ENCODE measurements around the gene STX16. TPM values are rescaled to one million over a fixed set of nuclear protein-coding genes. Genes with fewer than 3 reads are reported as not detected.

STX16 gene
- total RNA-seq, 3 donors from 2014 or later = 52.2 to 67.6 (median 55.4) TPM

GRCh38 chr20:58613061-58613854 is 37.8 kb upstream of the STX16 start:
- DNase-seq (no peak), ATAC-seq (no peak)
- H3K4me1 Mint-ChIP-seq (ENCODE audit: low read depth) = no peaks in the 10 kb centered on the region
- H3K27me3 Mint-ChIP-seq (ENCODE audit: low read depth) = no peaks in the 10 kb centered on the region
- no peak overlapping the region for H3K4me3 Mint-ChIP-seq
- peaks cover 3% of the 10 kb centered on the region for H3K9me3 Mint-ChIP-seq
- H3K36me3 Mint-ChIP-seq (ENCODE audit: insufficient read depth) = no peaks in the 10 kb centered on the region

DNA sequence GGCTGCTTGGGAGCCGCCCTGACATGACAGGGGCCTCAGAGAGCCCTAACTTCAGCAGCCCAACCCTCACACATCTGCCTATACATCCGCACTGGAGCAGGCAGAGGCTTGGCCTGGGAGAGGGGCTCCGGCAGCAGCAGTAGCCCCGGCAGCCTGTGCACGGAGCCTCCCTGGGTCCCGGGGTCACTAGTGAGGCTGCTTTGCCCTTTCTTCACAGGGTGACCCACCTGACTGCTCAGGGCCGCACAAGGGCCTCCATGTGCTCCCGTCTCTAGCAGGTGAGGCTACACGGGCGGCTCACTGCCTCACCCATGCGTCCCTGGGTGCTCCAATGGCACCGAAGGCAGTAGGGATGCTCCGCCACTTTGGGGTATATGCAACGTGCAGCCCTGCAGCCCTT is 36.7 kb upstream of the STX16 start:
- H3K36me3 Mint-ChIP-seq (ENCODE audit: insufficient read depth) = no peaks in the 10 kb centered on the region
- peaks cover 7% of the 10 kb centered on the region for H3K27me3 Mint-ChIP-seq (ENCODE audit: low read depth)

DNA sequence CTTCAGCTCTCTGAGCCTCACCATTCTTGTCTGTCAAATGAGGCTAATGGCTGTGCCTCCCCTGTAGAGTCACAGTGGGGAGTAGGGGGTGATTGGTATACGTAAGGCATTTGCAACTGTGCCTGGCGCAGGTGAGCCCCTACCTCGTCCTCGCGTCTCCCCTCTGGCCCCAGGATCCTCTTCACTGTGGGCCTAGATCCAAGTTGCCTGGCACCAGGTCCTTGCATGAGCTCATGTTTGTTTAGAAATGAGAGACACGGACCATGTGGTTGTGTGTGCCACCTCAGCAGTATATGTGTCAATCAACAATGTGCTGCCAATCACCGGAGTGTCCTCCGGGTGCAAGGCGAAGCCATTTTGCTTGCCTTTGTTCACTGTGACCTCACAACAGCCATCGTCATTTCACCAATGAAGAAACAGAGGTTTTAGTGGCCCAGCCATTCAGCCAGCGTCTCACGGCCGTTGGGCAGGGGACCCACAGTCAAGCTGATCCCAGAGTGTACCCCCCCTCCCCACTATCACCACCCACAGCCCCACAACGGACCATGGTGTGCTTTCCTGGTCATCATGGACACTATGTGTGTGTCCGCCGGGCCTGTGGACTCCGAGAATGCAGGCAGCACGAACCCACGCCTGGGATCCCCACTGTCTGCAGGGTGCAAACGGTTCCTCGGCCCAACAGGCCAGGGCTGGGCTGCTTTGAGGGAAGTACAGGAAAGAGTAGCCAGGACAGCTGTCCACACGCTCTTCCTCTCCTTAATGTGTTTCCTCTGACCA is 35.9 kb upstream of the STX16 start:
- H3K27me3 Mint-ChIP-seq (ENCODE audit: low read depth) = peaks cover 11% of the 10 kb centered on the region
- H3K4me3 Mint-ChIP-seq = no peak overlapping the region
- H3K36me3 Mint-ChIP-seq (ENCODE audit: insufficient read depth) = no peaks in the 10 kb centered on the region
- H3K9me3 Mint-ChIP-seq = peaks cover 3% of the 10 kb centered on the region
- DNase-seq = no peak
- H3K4me1 Mint-ChIP-seq (ENCODE audit: low read depth) = no peaks in the 10 kb centered on the region
- no peak for ATAC-seq

More for the DNA sequence above, 36.7 kb upstream of the STX16 start:
- ATAC-seq (no peak), DNase-seq (no peak)
- Mint-ChIP-seq H3K4me3 (no peak overlapping the region), H3K4me1 (ENCODE audit: low read depth) (no peaks in the 10 kb centered on the region), H3K9me3 (peaks cover 3% of the 10 kb centered on the region)

DNA sequence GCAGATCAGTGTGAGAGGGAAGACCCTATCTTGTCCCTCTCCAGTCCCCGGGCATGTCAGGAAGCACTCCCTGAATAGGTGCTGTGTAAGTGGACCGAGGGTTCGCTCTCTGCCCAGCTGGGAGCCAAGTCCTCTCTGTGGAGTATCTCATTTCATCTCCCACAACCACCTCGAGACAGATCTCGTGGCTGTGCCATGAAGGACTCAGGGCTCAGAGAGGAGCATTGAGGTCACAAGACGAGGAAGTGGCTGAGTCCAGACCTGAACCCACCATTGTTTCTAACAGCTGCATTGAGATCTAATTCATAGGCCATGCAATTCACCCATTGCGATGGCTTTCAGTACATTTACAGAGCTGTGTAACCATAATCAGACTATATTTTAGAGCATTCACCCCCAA is 34.7 kb upstream of the STX16 start:
- ATAC-seq = no peak
- no peak for DNase-seq
- Mint-ChIP-seq H3K4me1 (ENCODE audit: low read depth) (no peaks in the 10 kb centered on the region), H3K4me3 (no peak overlapping the region), H3K9me3 (peaks cover 3% of the 10 kb centered on the region), H3K27me3 (ENCODE audit: low read depth) (peaks cover 13% of the 10 kb centered on the region), H3K36me3 (ENCODE audit: insufficient read depth) (no peaks in the 10 kb centered on the region)

DNA sequence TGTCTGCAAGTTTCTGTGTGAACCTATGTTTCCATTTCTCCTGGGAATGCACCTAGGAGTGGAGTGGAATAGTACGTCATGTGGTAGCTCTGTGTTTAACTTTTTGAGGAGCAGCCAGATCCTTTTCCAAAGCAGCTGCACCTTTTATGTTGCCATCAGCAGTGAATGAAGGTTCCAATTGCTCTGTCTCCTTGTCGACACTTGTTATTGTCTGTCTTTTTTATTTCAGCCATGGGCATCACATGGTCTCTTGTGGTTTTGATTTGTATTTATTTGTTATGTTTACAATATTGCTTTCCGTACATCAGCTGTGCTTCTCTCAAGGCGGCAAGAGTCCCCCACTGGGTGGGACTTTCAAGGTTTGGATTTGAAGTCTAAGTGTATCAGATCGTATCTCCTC is 33.9 kb upstream of the STX16 start:
- peaks cover 13% of the 10 kb centered on the region for H3K27me3 Mint-ChIP-seq (ENCODE audit: low read depth)
- no peak overlapping the region for H3K4me3 Mint-ChIP-seq
- H3K9me3 Mint-ChIP-seq = peaks cover 3% of the 10 kb centered on the region
- ATAC-seq (no peak), DNase-seq (no peak)
- H3K36me3 Mint-ChIP-seq (ENCODE audit: insufficient read depth) = no peaks in the 10 kb centered on the region
- no peaks in the 10 kb centered on the region for H3K4me1 Mint-ChIP-seq (ENCODE audit: low read depth)

- DNase-seq (no peak), ATAC-seq (no peak)
- Mint-ChIP-seq H3K4me3 (no peak overlapping the region), H3K4me1 (ENCODE audit: low read depth) (no peaks in the 10 kb centered on the region), H3K27me3 (ENCODE audit: low read depth) (peaks cover 13% of the 10 kb centered on the region), H3K9me3 (peaks cover 3% of the 10 kb centered on the region), H3K36me3 (ENCODE audit: insufficient read depth) (no peaks in the 10 kb centered on the region)
Measured at GRCh38 chr20:58618351-58619076, 32.6 kb upstream of the STX16 start.

DNA sequence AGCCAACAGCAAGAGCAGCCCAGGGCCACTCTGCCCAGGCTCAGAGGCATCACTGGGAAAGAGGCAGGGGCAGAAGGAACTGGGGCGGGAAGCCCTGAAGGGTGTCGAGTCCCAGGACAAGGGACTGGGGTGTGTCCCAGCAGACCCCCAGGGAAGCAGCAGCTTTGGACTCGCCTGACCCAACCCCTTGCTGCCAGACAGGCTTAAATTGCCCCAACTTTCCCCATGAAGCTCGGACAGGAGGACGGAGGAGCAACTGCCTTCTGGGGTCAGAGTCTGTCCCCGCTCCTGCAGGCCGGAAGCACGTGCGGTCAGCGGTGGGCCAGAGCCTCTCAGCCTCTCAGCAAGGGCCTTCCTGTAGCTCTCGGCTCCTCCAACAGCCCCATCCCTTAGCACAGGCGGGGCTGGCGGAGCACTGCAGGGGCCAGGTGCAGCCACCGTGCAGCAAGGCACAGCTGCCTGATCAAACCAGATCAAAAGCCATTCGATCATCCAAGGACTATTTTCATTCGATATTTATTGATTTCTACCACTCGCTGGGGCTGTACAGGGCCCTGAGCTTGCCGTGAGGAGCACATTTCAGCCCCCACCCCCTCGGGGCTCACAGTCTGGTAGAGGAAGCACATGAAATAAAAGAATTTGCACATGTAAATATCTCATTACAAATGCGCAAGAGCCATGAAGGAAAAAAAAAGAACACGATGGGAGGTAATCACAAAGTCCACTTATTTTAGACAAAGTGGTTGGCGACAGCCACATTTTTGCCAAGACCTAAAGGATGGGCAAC is 31.8 kb upstream of the STX16 start:
- H3K4me1 Mint-ChIP-seq (ENCODE audit: low read depth) = no peaks in the 10 kb centered on the region
- H3K27me3 Mint-ChIP-seq (ENCODE audit: low read depth) = peaks cover 13% of the 10 kb centered on the region
- H3K4me3 Mint-ChIP-seq = no peak overlapping the region
- H3K36me3 Mint-ChIP-seq (ENCODE audit: insufficient read depth) = no peaks in the 10 kb centered on the region
- ATAC-seq (no peak), DNase-seq (no peak)
- peaks cover 3% of the 10 kb centered on the region for H3K9me3 Mint-ChIP-seq

GRCh38 chr20:58619864-58620431 is 31.1 kb upstream of the STX16 start:
- Mint-ChIP-seq H3K4me3 (no peak overlapping the region), H3K27me3 (ENCODE audit: low read depth) (peaks cover 13% of the 10 kb centered on the region), H3K36me3 (ENCODE audit: insufficient read depth) (no peaks in the 10 kb centered on the region), H3K4me1 (ENCODE audit: low read depth) (peaks cover 3% of the 10 kb centered on the region), H3K9me3 (peaks cover 3% of the 10 kb centered on the region)
- no peak for DNase-seq
- ATAC-seq = no peak

- DNase-seq (no peak), ATAC-seq (no peak)
- H3K27me3 Mint-ChIP-seq (ENCODE audit: low read depth) = peaks cover 13% of the 10 kb centered on the region
- peaks cover 19% of the 10 kb centered on the region for H3K4me1 Mint-ChIP-seq (ENCODE audit: low read depth)
- H3K4me3 Mint-ChIP-seq = no peak overlapping the region
- H3K9me3 Mint-ChIP-seq = peaks cover 3% of the 10 kb centered on the region
- no peaks in the 10 kb centered on the region for H3K36me3 Mint-ChIP-seq (ENCODE audit: insufficient read depth)
Measured at GRCh38 chr20:58621906-58622548, 29.1 kb upstream of the STX16 start.

DNA sequence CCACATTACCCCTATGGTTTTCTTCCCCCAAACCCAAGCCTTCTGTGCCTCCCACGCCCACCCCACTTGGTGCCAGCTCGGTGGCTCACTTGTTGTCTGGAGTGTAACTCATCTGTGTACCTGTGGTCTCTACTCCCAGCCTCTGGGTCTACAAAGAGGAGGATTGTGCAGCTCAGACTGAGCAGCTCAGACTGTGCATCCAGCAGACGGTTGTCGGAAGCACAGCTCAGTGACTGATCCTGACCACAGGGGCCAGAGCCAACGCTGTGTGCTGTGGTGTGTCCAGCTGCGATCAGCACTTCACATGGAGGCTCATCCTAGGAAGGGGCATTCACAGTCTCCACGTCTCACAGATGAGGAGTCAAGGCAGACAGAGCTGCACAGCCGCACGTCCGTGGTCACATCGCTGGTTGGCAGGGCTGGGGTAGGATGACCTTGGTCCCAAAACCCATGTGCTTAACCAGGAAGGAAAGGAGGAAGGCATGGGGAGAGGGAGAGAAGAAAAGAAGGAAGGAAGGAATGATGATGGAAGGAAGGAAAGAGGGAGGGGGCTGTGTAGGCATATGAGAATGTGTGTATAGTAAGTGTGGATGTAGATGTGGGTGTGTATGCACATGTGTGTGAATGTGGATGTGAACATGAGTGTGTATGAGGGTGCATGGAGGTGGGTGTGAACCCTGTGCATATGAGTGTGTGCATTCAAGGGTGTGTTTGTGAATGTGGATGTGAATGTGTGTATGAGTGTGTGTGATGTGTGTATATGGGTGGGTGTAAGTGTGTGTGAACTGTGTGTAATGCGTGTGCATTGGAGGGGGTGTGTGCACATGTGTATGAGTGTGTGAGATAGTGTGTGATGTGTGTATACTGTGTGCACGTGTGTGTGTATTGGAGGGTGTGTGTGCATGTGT is 28.2 kb upstream of the STX16 start:
- no peak for ATAC-seq
- Mint-ChIP-seq H3K36me3 (ENCODE audit: insufficient read depth) (no peaks in the 10 kb centered on the region), H3K9me3 (no peaks in the 10 kb centered on the region), H3K27me3 (ENCODE audit: low read depth) (peaks cover 13% of the 10 kb centered on the region), H3K4me1 (ENCODE audit: low read depth) (peaks cover 28% of the 10 kb centered on the region), H3K4me3 (no peak overlapping the region)
- no peak for DNase-seq

- Mint-ChIP-seq H3K36me3 (ENCODE audit: insufficient read depth) (no peaks in the 10 kb centered on the region), H3K4me3 (no peak overlapping the region), H3K27me3 (ENCODE audit: low read depth) (peaks cover 11% of the 10 kb centered on the region), H3K4me1 (ENCODE audit: low read depth) (peaks cover 37% of the 10 kb centered on the region), H3K9me3 (no peaks in the 10 kb centered on the region)
- no peak for DNase-seq
- no peak for ATAC-seq
Measured at GRCh38 chr20:58623579-58624473, 27.3 kb upstream of the STX16 start.

DNA sequence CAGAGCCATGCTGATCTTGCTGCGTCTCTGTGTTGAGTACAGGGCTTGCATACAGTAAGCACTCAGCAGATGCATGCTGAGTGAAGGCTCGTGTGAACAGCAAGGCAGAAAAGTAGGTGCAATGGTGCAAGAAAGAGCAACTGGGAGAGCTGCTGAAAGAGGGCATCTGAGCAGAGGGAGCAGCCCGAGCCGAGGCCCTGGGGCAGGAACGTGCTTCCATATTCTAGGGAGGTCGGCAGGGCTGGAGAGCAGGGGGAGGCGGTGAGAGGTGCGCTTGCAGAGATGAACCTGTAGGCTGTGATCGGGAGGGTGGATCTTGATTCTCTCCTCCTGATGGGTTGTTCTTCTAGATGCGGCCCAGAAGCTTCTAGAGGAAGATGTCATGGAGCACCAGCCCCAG is 26.4 kb upstream of the STX16 start:
- Mint-ChIP-seq H3K4me1 (ENCODE audit: low read depth) (peaks cover 42% of the 10 kb centered on the region), H3K9me3 (no peaks in the 10 kb centered on the region), H3K27me3 (ENCODE audit: low read depth) (peaks cover 4% of the 10 kb centered on the region), H3K4me3 (no peak overlapping the region), H3K36me3 (ENCODE audit: insufficient read depth) (no peaks in the 10 kb centered on the region)
- DNase-seq (no peak), ATAC-seq (no peak)
